Measurements from ENCODE around the gene PIP5K1A. TPM values are rescaled to one million over a fixed set of nuclear protein-coding genes. Genes with fewer than 3 reads are reported as not detected.

PIP5K1A gene
- total and polyA plus RNA-seq, 9 of the 15 experiments (the other 6 are each of a cell fraction or from before 2014, with no cell fraction given): 1.9 to 42.4 (median 18.8) TPM

- TF ChIP-seq AFF1 (IDR thresholded peaks at IDR 0.05; ENCODE audit: low read depth in 1 of 2, partially characterized antibody in 2 of 2) (peak; percentile 55 to 77), FOSL1 (tag; conservative IDR thresholded peaks at IDR 0.05) (peak; percentile 41), STAT6 (CRISPR knock-in tag; IDR thresholded peaks at IDR 0.05) (no peak), ZNF518B (CRISPR knock-in tag; IDR thresholded peaks at IDR 0.05) (no peak), TBL1XR1 (IDR thresholded peaks at IDR 0.05; ENCODE audit: low read length in 2 of 2) (no peak; a peak in 1 of 4 replicates), CEBPB (tag; IDR thresholded peaks at IDR 0.05) (no peak), THAP7 (CRISPR knock-in tag; IDR thresholded peaks at IDR 0.05) (no peak), SIN3B (IDR thresholded peaks at IDR 0.05; ENCODE audit: low read depth) (peak; percentile 89), ZNF124 (CRISPR knock-in tag; IDR thresholded peaks at IDR 0.05) (no peak), ETS1 (conservative IDR thresholded peaks at IDR 0.05; ENCODE audit: control insufficient read depth, low read depth, low read length) (peak; percentile 56; the same call in 1 of the 2 replicates)
These were observed 56.2 kb downstream of the PIP5K1A start, which contains the start of gene PSMD4 (continued) for GRCh38 chr1:151254217-151255213.

Data from K562 (cell line).